Activated T-helper 17 cell treated with anti-CD3 and anti-CD28 coated beads, Interleukin-2, amount 50 U/mL, for 72 hours (primary cell): ENCODE data around the gene SHC4. TPM values are rescaled to one million over a fixed set of nuclear protein-coding genes. Genes with fewer than 3 reads are reported as not detected.

Experiments used
- ATAC-seq: fragments of 150-1000 bp; cut with Tn5 transposase; replicated peaks from 2 replicates; pipeline ENCODE4 v1.10.0; 2021; ENCODE audit warnings: mild to moderate bottlenecking, moderate library complexity
- H3K27ac Mint-ChIP-seq: one replicate; pipeline ENCODE4 v1.8.0; 2022; ENCODE audit warnings: mixed read lengths
- H3K27me3 Mint-ChIP-seq: one replicate; pipeline ENCODE4 v1.8.0; 2022; ENCODE audit warnings: mixed read lengths
- H3K36me3 Mint-ChIP-seq: one replicate; pipeline ENCODE4 v1.8.0; 2022; ENCODE audit warnings: low read depth, mild to moderate bottlenecking, mixed read lengths
- H3K4me1 Mint-ChIP-seq: one replicate; pipeline ENCODE4 v1.8.0; 2022; ENCODE audit warnings: mixed read lengths
- H3K4me3 Mint-ChIP-seq: one replicate; pipeline ENCODE4 v1.8.0; 2022; ENCODE audit warnings: mild to moderate bottlenecking, mixed read lengths
- H3K9me3 Mint-ChIP-seq: one replicate; pipeline ENCODE4 v1.8.0; 2022; ENCODE audit warnings: mixed read lengths
- total RNA-seq, 2 donors: library from RNA; stranded (reverse); gene quantifications; one replicate each; pipeline ENCODE4 v1.2.3, GENCODE V29; 2022

The SHC4 gene
- total RNA-seq, 2 donors from 2014 or later: 1.0 TPM

DNA sequence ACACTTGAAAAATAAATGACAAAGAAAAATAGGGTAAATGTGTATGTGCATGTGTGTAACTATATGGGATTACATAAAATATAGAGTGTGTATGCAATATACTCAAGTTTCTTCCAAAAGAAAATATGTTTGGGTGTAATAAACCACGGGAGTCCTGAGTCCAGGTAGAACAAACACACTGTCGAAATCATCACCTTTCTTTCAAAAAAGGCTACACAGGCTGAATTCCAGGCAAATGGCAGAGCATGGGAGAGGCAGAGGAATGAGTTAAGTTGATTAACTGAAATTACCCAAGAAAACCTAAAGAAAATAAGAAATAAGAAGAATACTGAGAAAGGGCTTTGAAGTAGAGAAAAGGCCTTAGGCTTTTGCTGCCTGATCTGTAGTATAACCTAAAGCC, 179.0 kb downstream of the SHC4 start:
- no peaks in the 10 kb centered on the region for H3K9me3 Mint-ChIP-seq
- H3K27me3 Mint-ChIP-seq: no peaks in the 10 kb centered on the region
- ATAC-seq: no peak
- peaks cover 98% of the 10 kb centered on the region for H3K36me3 Mint-ChIP-seq
- no peak overlapping the region for H3K4me3 Mint-ChIP-seq
- H3K4me1 Mint-ChIP-seq: no peaks in the 10 kb centered on the region
- H3K27ac Mint-ChIP-seq: no peak overlapping the region

GRCh38 chr15:48782911-48783310, 180.8 kb downstream of the SHC4 start:
- H3K4me1 Mint-ChIP-seq: no peaks in the 10 kb centered on the region
- no peak overlapping the region for H3K27ac Mint-ChIP-seq
- no peak for ATAC-seq
- no peaks in the 10 kb centered on the region for H3K27me3 Mint-ChIP-seq
- no peak overlapping the region for H3K4me3 Mint-ChIP-seq
- peaks cover 98% of the 10 kb centered on the region for H3K36me3 Mint-ChIP-seq
- no peaks in the 10 kb centered on the region for H3K9me3 Mint-ChIP-seq

DNA sequence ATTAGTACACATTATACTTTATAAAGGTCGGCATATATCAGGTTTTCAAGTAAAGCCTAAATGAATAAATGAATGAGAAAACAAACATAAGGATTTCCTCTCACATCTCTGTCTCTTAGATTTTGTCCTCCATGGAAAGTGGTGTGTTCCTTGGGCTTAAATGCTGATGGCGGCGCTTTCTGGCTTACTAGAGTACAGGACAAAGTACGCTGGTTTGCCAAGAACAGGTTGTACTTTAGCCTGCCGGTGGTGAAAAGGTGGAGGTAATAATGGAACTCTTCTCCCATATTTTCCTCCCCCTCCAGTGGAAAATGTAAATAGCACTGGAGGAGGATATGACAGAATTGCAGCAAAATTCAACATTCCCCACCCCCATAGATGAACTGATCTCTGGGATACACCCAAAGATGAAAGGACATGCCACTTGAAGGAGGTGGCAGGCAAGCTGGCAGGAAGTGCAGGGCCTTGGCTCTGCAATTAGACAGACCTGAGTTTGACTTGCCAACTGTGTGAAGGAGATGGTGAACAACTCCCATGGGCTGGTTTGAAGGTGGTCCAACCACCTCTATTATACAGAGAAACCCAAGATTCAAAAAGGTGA, 182.1 kb downstream of the SHC4 start:
- H3K36me3 Mint-ChIP-seq: peaks cover 90% of the 10 kb centered on the region

DNA sequence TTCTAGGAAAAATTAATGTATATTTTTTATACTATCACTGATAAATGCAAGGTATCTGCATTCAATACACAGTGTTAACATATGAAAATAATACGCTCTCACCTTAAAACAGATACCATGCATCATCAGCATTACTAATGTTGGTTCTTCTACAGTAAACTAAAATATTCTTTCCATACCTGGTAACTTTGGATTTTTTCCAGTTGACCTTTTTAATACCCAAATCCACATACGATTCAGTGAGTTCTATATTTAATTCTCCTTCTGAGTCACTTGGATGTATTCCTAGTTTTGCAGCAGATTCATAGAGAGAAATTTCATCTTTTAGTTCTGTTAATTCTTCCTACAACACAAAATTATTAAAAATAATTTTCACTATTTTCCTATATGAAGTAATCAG, 182.7 kb downstream of the SHC4 start:
- no peaks in the 10 kb centered on the region for H3K4me1 Mint-ChIP-seq
- no peak for ATAC-seq

More for the DNA sequence above, 182.1 kb downstream of the SHC4 start:
- ATAC-seq: no peak
- Mint-ChIP-seq H3K4me1 (no peaks in the 10 kb centered on the region), H3K4me3 (no peak overlapping the region), H3K27ac (no peak overlapping the region), H3K9me3 (no peaks in the 10 kb centered on the region), H3K27me3 (no peaks in the 10 kb centered on the region)

DNA sequence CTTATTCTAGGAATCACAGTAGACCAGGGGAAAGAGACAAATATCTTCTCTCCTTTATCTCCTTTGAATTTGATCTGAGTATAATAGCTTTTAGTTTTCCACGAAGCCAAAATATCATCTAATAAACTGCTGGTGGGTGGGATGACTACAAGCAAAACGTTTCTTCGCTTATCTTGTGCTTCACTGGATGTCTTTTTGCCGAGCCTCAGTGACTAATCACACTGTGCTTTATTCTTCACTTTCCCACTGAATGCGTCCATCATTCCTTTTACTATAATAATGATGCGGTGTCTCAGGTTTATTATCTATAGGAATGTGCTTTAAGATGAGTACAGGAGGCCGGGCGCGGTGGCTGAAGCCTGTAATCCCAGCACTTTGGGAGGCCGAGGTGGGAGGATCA, 185.4 kb downstream of the SHC4 start:
- H3K4me3 Mint-ChIP-seq: no peak overlapping the region
- no peak overlapping the region for H3K27ac Mint-ChIP-seq
- no peak for ATAC-seq
- no peaks in the 10 kb centered on the region for H3K9me3 Mint-ChIP-seq
- no peaks in the 10 kb centered on the region for H3K4me1 Mint-ChIP-seq
- no peaks in the 10 kb centered on the region for H3K27me3 Mint-ChIP-seq
- peaks cover 82% of the 10 kb centered on the region for H3K36me3 Mint-ChIP-seq

More for the DNA sequence above, 182.7 kb downstream of the SHC4 start:
- Mint-ChIP-seq H3K9me3 (no peaks in the 10 kb centered on the region), H3K27me3 (no peaks in the 10 kb centered on the region), H3K27ac (no peak overlapping the region), H3K36me3 (peaks cover 84% of the 10 kb centered on the region), H3K4me3 (no peak overlapping the region)

DNA sequence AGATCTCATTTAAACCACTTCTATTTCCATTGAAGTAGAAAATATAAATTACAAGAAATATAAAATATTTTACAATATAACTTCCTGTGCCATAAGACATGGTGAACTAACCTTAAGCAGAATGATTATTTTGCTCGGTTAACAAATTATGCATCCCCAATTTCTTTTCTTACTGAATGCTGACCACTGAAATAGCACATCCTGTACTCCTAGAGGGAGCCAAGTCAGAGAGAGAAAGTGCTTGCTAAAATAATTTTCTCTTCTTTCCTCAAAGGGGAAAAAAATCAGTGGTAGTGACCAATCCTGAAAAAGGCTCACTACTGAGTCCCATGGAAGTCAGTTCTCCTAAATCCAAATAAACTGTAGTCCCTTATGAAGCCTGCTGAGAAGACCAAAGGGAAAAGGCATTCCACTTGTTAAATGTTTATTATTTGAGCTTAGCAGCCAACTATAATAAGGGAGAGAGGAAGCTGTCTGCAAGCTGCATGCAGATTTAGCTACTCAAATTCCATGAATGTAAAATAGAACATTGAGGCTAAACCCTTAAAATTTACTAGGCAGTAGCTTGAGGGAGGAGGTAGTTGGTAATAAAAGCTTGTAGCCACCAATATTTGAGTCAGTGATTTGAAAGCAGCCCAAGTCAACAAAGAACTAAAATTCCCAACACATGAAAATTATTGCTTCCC, 185.9 kb downstream of the SHC4 start:
- no peak overlapping the region for H3K4me3 Mint-ChIP-seq
- H3K36me3 Mint-ChIP-seq: peaks cover 82% of the 10 kb centered on the region
- H3K9me3 Mint-ChIP-seq: no peaks in the 10 kb centered on the region
- H3K4me1 Mint-ChIP-seq: no peaks in the 10 kb centered on the region
- H3K27ac Mint-ChIP-seq: no peak overlapping the region
- no peak for ATAC-seq
- H3K27me3 Mint-ChIP-seq: no peaks in the 10 kb centered on the region

GRCh38 chr15:48775546-48775945, 188.2 kb downstream of the SHC4 start:
- no peak overlapping the region for H3K4me3 Mint-ChIP-seq
- no peaks in the 10 kb centered on the region for H3K27me3 Mint-ChIP-seq
- H3K27ac Mint-ChIP-seq: no peak overlapping the region
- no peaks in the 10 kb centered on the region for H3K9me3 Mint-ChIP-seq
- no peak for ATAC-seq
- no peaks in the 10 kb centered on the region for H3K4me1 Mint-ChIP-seq
- H3K36me3 Mint-ChIP-seq: peaks cover 82% of the 10 kb centered on the region

- Mint-ChIP-seq H3K4me3 (no peak overlapping the region), H3K27me3 (no peaks in the 10 kb centered on the region), H3K9me3 (no peaks in the 10 kb centered on the region), H3K4me1 (no peaks in the 10 kb centered on the region), H3K36me3 (peaks cover 81% of the 10 kb centered on the region), H3K27ac (no peak overlapping the region)
- no peak for ATAC-seq
These were observed 189.2 kb downstream of the SHC4 start for GRCh38 chr15:48774484-48774883.

Other genes starting within 250 kb of the SHC4 start
- gene CEP152, start 152.8 kb downstream of the SHC4 start, total RNA-seq: 10 to 100 TPM; 26.7 to 34.0 TPM
- 10 to 100 TPM; 67.5 to 96.9 TPM for gene EID1, start 85.8 kb downstream of the SHC4 start, total RNA-seq
- gene SECISBP2L, start 82.5 kb upstream of the SHC4 start, total RNA-seq: 10 to 100 TPM; 20.1 to 40.2 TPM
- gene COPS2, start 191.7 kb upstream of the SHC4 start, total RNA-seq: 10 to 100 TPM; 66.1 to 86.2 TPM
- 10 to 100 TPM; 33.8 to 37.8 TPM for gene GALK2, start 206.3 kb upstream of the SHC4 start, total RNA-seq